OCI-LY7 (cell line): ENCODE measurements around the gene SMAD6. TPM values are rescaled to one million over a fixed set of nuclear protein-coding genes. Genes with fewer than 3 reads are reported as not detected.

Source experiments
- BruUV-seq: library from RNA; stranded (reverse); fragments of 400-500 nt; replicated peaks from 2 replicates; lab custom pipeline; 2021; lab: Mats Ljungman, UMichigan
- CTCF ChIA-PET: fragments of 300-600 bp; sonication (Branson Sonifier 250); formaldehyde crosslinking; loops from one replicate; lab custom pipeline; 2022; ENCODE audit warnings: antibody characterized with exemption; ENCODE audit not compliant: unreplicated experiment; lab: Charles Lee
- POLR2A ChIA-PET: fragments of 300-600 bp; sonication (Branson Sonifier 250); formaldehyde crosslinking; loops from one replicate; lab custom pipeline; 2022; ENCODE audit warnings: antibody characterized with exemption; lab: Charles Lee
- DNase-seq: peaks from one replicate; pipeline ENCODE4 v3.0.0-alpha.2; 2015; ENCODE audit warnings: low spot score
- H2AFZ ChIP-seq: fragments of 200-600 bp; sonication (generic), shearing (Covaris generic); 2 replicates; pipeline ENCODE4 v1.6.1; 2014; ENCODE audit warnings: mild to moderate bottlenecking, antibody characterized with exemption, low read length, moderate library complexity
- H3K27ac ChIP-seq: fragments of 200-600 bp; sonication (generic); 2 replicates; pipeline ENCODE4 v1.5.1; 2014; ENCODE audit warnings: mixed run types, low read depth, mild to moderate bottlenecking, moderate library complexity, low read length, inconsistent platforms; ENCODE audit not compliant: poor library complexity, severe bottlenecking
- H3K36me3 ChIP-seq: fragments of 200-600 bp; sonication (generic); 2 replicates; pipeline ENCODE4 v1.6.1; 2014; ENCODE audit warnings: mild to moderate bottlenecking, antibody characterized with exemption, low read length, moderate library complexity, mixed read lengths; ENCODE audit not compliant: insufficient read depth
- H3K4me1 ChIP-seq: fragments of 200-600 bp; sonication (generic); 2 replicates; pipeline ENCODE4 v1.5.1; 2014; ENCODE audit warnings: mild to moderate bottlenecking, low read length; ENCODE audit not compliant: insufficient read depth, poor library complexity, severe bottlenecking
- H3K4me2 ChIP-seq: fragments of 200-600 bp; sonication (generic); 2 replicates; pipeline ENCODE4 v1.6.1; 2014; ENCODE audit warnings: mild to moderate bottlenecking, low read length
- H3K4me3 ChIP-seq: fragments of 200-600 bp; sonication (generic); 2 replicates; pipeline ENCODE4 v1.5.1; 2014; ENCODE audit warnings: mild to moderate bottlenecking, low read depth, low read length; ENCODE audit not compliant: poor library complexity, severe bottlenecking
- H3K79me2 ChIP-seq: fragments of 200-600 bp; sonication (generic); 2 replicates; pipeline ENCODE4 v1.6.1; 2016; ENCODE audit warnings: low read depth, mild to moderate bottlenecking, low read length, moderate library complexity, mixed read lengths; ENCODE audit not compliant: insufficient read depth
- H3K9me2 ChIP-seq: fragments of 200-600 bp; sonication (generic); 2 replicates; pipeline ENCODE4 v1.6.1; 2016; ENCODE audit warnings: mild to moderate bottlenecking, low read length, mixed read lengths; ENCODE audit not compliant: insufficient read depth
- H3K9me3 ChIP-seq: fragments of 200-600 bp; sonication (generic); 2 replicates; pipeline ENCODE4 v1.6.1; 2014; ENCODE audit warnings: mild to moderate bottlenecking, mixed run types, low read length, mixed read lengths
- H4K20me1 ChIP-seq: fragments of 200-600 bp; sonication (generic); 2 replicates; pipeline ENCODE4 v1.6.1; 2014; ENCODE audit warnings: mild to moderate bottlenecking, antibody characterized with exemption, low read length, moderate library complexity, mixed read lengths; ENCODE audit not compliant: insufficient read depth
- CTCF ChIP-seq: fragments of 200-600 bp; sonication (generic); conservative IDR thresholded peaks from 2 replicates; pipeline ENCODE4 v1.5.1; 2014; ENCODE audit warnings: mild to moderate bottlenecking, antibody characterized with exemption, low read length, moderate library complexity, mixed read lengths
- EZH2phosphoT487 ChIP-seq: fragments of 200-600 bp; sonication (generic); IDR thresholded peaks from 2 replicates; pipeline ENCODE4 v1.6.1; 2018; ENCODE audit warnings: low read depth, borderline replicate concordance, mild to moderate bottlenecking, mixed run types, antibody characterized with exemption, low read length, moderate library complexity, mixed read lengths
- intact Hi-C: fragments of 100-400 bp; cut with micrococcal nuclease; formaldehyde crosslinking; loops from one replicate; pipeline ENCODE4 v1.10.0; 2022; ENCODE audit not compliant: unreplicated experiment
- total RNA-seq, 2 experiments: library from RNA; depleted of rRNA in 1 of 2; stranded (reverse); fragments of >200 nt in 1 of 2; shearing (Covaris generic) in 1 of 2; gene quantifications; 2 replicates each; pipeline ENCODE4 v1.2.3, GENCODE V29; 2014 to 2022

The SMAD6 gene
- total RNA-seq, 2 experiments from 2014 or later: 14.6 to 16.1 TPM

- H3K27ac ChIP-seq: peak overlapping the region; percentile 93
- intact Hi-C loops: no loop called here
Measured at GRCh38 chr15:66692391-66692790, 9.6 kb upstream of the SMAD6 start.

DNA sequence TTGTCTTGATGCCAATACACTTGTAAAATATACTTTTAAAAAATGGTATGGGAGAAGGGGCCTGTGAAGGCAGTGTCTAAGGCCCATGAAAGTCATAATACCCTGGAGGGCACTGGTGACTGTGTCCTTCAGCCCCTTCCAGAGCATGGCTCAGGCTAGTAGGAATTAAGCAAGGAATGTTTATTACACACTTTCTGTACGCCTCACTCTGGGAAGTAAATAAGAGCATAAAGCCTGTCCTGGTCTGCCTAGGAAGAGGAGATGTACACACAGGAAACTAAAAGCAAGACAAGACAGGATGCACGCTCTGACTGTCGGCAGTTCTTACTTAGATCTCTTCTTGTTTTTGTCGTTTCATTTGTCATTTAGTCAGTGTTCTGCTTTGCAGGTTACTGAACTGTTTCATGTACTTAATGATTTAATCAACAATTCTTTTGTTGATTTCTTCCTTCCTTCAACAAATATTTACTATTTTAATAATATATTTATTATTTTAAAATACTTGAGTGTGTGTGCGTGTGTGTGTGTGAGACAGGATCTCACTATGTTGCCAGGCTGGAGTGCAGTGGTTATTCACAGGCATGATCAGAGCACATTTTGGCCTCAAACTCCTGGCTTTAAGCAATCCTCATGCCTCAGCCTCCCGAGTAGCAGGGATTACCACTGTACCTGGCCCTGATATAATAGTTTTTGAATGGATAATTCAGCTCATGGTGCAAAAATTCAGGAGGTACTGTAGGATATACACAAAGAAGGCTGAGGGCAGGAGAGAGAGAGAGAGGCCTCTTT lies 9.0 kb upstream of the SMAD6 start:
- H3K4me1 ChIP-seq: peaks cover 42% of the 10 kb centered on the region
- no TSS peak for BruUV-seq
- peak; percentile 85 for DNase-seq
- ChIA-PET POLR2A (interaction anchor here (0.6 to 3.5 kb wide), 4 partner anchors 10 to 386 kb away, joined by 3 to 17 read pairs (median 4); partner anchors contain the start of gene SMAD6), CTCF (interaction anchor here (0.6 kb wide), 1 partner anchor 1050 kb away, joined by 3 read pairs; no protein-coding TSS in a partner anchor)
- TF ChIP-seq EZH2phosphoT487: no peak
- no peak for TF ChIP-seq CTCF
- H3K9me2 ChIP-seq: no peaks in the 10 kb centered on the region
- H3K9me3 ChIP-seq: no peaks in the 10 kb centered on the region
- peak overlapping the region; percentile 93 for H3K27ac ChIP-seq
- H2AFZ ChIP-seq: peak overlapping the region; percentile 89
- H3K79me2 ChIP-seq: no peaks in the 10 kb centered on the region
- H4K20me1 ChIP-seq: no peaks in the 10 kb centered on the region
- intact Hi-C loops: no loop called here
- no peak overlapping the region for H3K4me3 ChIP-seq
- H3K36me3 ChIP-seq: no peaks in the 10 kb centered on the region
- H3K4me2 ChIP-seq: peak overlapping the region; percentile 66

More at GRCh38 chr15:66692391-66692790, 9.6 kb upstream of the SMAD6 start:
- no peak for DNase-seq
- Histone ChIP-seq H2AFZ (peak overlapping the region; percentile 69; the same call in 1 of the 2 replicates), H3K4me3 (no peak overlapping the region), H3K36me3 (no peaks in the 10 kb centered on the region), H3K4me2 (peak overlapping the region; percentile 66), H3K9me3 (no peaks in the 10 kb centered on the region), H4K20me1 (no peaks in the 10 kb centered on the region), H3K4me1 (peaks cover 42% of the 10 kb centered on the region), H3K9me2 (no peaks in the 10 kb centered on the region), H3K79me2 (no peaks in the 10 kb centered on the region)
- CTCF ChIA-PET: interaction anchor here (0.6 kb wide), 1 partner anchor 1050 kb away, joined by 3 read pairs; no protein-coding TSS in a partner anchor
- BruUV-seq: TSS peak; percentile 75
- POLR2A ChIA-PET: interaction anchor here (1.0 to 3.5 kb wide), 2 partner anchors 8 to 10 kb away, joined by 5 to 17 read pairs; partner anchors contain the start of gene SMAD6
- TF ChIP-seq CTCF (no peak), EZH2phosphoT487 (no peak)

DNA sequence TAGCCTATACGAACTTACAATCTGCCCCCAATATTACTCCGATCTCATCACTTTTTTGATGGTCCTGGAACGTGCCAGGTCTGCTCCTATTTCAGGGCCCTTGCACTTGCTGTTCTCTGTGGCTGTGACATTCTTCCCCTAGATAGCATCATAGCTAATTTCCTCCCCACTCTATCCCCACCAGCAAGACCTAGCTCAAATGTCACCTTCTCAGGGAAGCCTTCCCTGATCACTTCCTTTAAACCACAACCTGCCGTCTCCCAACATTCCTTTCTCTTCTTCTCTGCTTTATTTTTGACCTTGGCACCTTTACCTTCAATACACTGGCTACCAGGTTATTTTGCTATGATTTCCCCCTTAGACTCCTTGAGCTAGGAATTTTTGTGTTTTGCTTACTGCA lies 5.3 kb upstream of the SMAD6 start:
- H3K36me3 ChIP-seq: no peaks in the 10 kb centered on the region
- H3K79me2 ChIP-seq: no peaks in the 10 kb centered on the region
- H3K9me3 ChIP-seq: no peaks in the 10 kb centered on the region
- no TSS peak for BruUV-seq
- intact Hi-C loops: no loop called here
- no peak overlapping the region for H3K4me2 ChIP-seq
- no peak overlapping the region for H3K4me3 ChIP-seq
- H3K27ac ChIP-seq: no peak overlapping the region
- no peak overlapping the region for H2AFZ ChIP-seq
- ChIA-PET POLR2A (no interaction called here), CTCF (interaction anchor here (1.1 kb wide), 1 partner anchor 155 kb away, joined by 4 read pairs; no protein-coding TSS in a partner anchor)
- TF ChIP-seq EZH2phosphoT487 (no peak), CTCF (no peak)
- H3K9me2 ChIP-seq: no peaks in the 10 kb centered on the region
- H3K4me1 ChIP-seq: peaks cover 45% of the 10 kb centered on the region
- no peak for DNase-seq
- no peaks in the 10 kb centered on the region for H4K20me1 ChIP-seq
